HG03039 (cell line): Measurements from ENCODE around the gene IMMT.
A peak's percentile ranks its signal among the peaks of the same experiment; 100 is the strongest.
"Not testable (repeated sequence)": the region's sequence is repeated elsewhere in the genome, so short reads cannot be mapped to it uniquely, and the experiment has no call there.

Source experiments
- ATAC-seq: cut with Tn5 transposase; IDR thresholded peaks from one replicate; pipeline ENCODE4 v1.9.1; 2021; ENCODE audit warnings: mild to moderate bottlenecking, moderate library complexity; ENCODE audit not compliant: unreplicated experiment

The IMMT gene

DNA sequence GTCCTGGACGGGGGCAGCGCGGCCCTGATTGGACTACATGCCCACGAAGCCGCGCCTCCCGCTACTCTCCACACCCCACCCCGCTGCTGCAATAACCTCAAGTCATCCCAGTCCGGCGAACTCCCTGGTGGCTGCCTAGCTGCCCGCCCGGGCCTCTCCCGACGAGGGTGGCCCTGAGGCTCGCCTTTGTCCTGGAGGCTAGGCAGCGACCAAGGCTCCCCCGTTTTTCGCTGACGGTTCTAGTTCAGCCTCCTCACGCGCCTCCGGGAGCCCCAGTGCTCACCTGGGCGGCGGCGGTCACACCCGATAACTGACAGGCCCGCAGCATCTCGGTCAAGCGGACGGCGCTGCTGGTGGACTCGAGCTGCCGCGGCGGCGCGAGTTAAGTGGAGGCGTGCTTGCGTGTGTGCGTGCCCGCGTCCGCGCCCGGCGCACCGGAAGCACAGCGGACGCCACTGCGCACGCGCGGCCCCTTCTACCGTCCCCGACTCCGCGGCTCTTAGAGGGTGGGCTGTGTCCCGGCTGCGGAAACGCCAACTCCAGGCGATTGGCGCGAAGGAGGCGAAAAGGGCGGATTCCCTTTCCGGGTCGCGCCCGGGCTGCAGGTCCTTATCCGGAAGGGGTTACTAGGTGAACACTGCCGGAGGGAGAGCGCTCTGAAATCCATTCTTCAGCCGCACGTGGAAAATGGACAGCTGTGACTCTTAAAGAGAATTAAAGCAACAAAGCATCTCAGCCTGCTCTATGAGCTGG lies at the start of gene IMMT:
IMMT (minus strand) TSS at position 408 of the 753 bp plus-strand sequence; CDS start at position 328, 80 bp downstream.
- ATAC-seq = peak; percentile 83

GRCh38 chr2:86244781-86245180 lies 49.5 kb upstream of the IMMT start:
- not testable (repeated sequence) for ATAC-seq

DNA sequence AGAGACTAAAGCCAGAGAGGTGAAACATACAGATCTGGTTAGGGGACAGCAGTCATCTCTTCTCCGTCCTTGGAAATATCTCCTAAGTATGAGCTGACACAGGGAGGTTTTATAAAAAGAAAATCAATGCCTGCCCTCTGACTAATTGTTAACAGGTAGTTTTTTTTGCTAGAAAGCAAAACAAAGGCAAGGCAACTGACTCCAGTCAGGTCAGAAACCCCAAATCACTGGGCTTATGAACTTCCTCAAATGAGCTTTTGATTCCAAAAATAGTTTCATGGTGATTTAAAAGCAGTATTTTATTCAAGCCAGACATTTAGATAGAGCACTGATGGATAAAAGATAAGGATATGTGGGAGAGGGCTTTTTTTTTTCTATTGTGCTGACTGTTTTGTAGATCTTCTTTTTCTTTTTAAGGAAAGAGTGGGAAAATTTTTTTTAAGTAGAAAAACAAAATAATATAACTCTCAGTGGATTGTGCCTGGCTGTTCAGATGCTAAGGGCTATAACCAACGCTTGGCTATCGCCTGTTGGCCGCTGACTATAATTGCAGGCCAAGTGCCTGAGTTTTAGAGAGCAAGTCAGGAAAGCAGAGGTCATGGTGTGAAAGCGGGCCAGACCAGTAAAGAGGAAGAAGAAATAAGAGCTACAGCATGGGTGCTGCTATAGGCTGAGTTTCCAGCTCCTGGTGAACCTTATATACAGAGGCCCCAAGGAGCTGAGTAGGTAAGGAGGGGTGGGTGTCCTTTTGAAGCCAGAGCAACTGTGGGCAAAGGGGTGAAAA lies 48.9 kb upstream of the IMMT start:
- no peak for ATAC-seq

DNA sequence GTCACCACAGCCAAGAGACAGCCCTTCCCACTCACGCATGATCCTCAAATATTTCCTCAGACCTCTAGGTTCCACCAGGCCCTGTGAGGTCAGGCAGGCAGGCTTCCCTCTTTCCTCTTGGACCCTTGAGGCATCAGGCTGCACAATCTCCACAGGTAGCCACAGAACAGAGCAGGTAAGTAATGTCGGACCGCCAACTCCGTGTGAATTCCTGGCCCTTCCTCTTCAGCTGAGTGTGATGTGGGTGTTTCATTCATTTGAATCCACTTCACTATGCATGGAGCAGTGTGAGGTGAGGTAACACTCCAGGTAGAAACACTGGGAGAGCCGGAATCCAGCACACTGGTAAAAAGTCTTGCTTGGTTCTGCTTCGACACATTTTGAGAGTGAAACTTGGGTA lies 48.0 kb upstream of the IMMT start:
- no peak for ATAC-seq

DNA sequence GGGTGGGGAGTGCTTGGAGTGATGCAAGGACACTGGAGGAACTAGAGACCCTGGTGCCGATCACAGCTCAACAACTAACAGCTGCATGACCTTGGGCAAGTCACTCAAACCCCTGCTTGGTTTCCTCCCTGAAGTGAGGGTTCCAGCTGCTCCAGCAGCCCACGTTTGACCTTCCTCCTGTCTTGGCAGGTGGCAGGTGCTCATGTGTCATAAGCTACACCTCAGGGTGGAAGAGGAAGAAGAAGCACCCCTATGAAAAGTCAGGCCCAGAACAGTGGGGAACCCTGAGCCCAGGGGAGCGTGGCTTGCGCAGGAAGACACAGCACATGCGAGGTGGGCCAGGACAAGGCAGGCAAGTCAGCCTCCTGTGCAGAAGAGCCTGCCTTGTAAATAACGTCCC lies 46.3 kb upstream of the IMMT start:
- no peak for ATAC-seq

- no peak for ATAC-seq
Observed at GRCh38 chr2:86240251-86240650, 45.0 kb upstream of the IMMT start.

DNA sequence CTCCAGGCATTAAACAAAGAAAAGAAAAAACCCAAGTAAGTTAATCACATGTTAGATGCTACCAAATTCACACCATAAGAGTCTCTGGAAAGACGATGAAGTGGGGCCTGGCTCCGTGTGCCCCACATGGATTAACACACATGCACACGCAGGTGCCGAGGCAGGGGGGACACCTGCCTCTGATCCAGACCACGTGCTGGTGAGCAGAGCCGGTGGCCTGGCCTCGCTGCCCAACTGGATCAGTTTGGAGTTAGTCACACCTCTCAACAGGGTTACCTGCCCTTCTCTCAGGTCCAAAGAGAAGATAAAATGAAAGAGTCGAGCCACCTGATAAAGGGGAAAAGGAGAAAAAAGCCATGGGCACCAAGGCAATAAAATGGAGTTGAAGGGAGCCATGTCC lies 44.5 kb upstream of the IMMT start:
- ATAC-seq = no peak

DNA sequence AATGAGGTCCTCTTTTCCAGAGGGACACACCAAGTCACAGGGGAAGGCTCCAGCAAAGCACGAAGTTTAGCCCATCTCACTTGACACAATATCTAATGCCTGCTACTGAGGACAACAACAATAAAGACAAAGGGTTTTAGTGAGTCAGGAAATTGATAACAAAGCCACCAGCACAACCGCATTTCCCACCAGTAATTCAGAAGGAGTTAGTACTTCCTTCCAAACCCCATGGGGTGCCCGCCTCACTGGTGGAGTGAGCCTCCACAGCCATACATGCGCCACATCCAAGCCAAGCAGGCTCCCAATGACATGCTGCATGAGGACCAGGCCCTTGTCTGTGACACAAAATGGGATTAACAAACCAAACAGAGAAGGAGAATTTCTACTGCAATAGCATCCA lies 44.1 kb upstream of the IMMT start:
- ATAC-seq = no peak

DNA sequence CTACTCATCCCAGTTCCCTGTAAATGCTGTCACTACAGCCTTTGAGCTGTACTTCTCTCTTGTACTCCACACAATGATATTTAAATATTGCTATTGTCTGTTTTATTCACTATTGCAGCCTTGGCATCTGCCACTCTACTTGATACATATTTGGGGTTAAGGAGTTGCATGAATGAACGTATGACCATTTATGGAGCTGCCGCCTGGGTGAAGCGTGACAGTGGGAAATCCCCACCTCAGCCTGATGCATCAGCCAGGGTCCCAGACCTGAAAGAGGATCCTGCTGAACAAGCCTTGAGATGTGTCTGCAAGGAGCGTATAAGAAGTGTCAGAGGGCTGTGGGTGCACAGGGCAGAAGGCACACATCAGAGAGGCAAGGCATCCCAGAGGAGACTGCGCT lies 43.1 kb upstream of the IMMT start:
- ATAC-seq = peak; percentile 76

GRCh38 chr2:86237172-86237571 lies 41.9 kb upstream of the IMMT start:
- no peak for ATAC-seq

GRCh38 chr2:86235196-86235980 lies 40.1 kb upstream of the IMMT start:
- no peak for ATAC-seq

DNA sequence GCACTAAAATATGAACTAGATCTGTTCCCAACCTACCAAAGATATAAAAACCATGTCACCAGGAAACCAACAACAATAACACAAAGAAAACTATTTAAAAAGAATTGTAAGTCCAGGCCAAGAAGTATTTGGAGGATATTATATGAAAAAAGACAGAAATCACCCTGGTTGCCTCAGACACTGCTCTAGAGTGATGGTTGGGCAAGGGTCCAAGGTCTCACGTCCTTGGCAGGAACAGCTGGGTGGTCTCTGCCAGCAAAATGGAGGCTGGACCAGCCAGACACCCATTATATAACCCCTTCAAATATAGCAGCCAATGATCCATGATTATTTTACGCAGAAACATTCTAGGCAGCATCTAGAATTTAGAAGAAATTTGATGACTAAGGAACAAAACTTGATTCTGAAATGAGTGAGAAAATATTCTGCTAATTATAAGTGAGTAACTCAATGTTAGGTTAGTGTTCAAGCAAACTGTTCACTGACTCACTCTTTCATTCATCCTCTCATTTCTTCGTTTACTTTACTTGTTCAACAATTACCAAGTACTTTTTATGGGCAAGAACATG lies 39.4 kb upstream of the IMMT start:
- no peak for ATAC-seq

- no peak for ATAC-seq
Observed at GRCh38 chr2:86233436-86233835, 38.2 kb upstream of the IMMT start.

DNA sequence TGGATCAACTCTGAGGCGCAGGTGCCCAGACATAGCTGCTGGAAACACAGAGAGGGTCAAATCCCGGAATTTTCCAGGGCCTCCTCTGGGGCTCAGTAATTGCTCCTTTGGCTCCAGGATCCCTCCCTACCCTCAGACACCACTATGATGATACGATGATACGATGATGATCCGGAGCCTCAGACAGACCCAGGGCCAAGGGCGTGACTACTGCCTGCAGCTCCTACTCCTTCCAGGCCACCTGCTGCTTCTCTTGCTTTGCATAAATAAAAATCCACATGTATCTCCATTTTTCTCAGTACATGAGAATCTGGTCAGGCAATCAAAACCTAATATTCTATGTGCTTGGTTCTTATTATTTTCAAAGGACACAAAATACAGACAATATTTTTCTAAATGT lies 37.6 kb upstream of the IMMT start:
- ATAC-seq = no peak

- no peak for ATAC-seq
Observed at GRCh38 chr2:86232373-86232784, 37.1 kb upstream of the IMMT start.

DNA sequence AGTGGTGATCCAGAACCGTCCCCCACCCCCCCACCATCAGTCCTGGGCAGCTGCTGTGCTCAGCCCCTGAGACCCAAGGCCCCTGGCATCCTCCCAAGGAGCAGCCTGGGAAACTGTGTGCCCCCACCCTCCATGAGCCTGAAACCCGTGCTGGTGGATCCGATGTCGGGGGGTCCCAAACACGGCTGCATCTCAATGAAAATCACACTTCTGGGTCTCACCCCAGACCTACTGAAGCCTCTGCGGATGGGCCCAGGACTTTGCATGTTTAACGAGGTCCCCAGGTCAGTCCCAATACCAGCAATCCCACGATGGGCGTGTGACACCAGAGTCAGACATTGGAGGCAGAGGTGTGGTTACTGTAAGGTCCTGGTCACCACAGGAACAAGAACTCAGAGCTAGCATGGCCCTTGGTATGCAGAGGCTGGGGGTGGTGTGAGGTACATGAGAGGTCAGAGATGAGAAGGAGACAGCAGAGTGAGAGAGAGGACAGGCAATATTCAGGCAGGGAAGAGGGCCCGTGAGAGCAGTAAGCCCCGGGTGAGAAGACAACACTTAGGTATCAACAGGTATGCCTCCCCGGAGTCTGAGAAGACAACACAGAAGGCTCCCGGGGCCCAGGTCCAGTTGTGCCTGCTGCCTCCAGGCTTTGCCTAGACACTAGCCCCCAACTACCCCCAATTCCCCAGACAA lies 36.6 kb upstream of the IMMT start:
- no peak for ATAC-seq

DNA sequence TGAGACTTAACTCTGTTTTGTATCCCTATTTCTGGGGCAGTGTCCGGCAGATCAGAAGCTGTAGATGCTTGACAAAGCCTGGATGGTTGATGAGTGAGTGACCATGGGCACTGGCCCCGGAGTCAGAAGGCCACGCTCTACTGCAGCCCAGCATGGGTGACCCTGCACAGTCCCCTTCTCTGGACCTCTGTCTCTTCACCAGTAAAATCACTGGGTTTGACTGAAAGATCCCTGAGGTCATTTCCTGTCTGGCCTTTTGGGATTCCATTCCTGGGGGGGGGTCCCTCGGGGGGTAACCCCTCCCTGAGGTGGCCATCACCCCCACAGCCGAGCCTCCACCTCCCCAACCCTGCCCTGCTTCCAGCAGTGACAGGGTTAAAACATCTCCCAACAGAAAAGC lies 35.7 kb upstream of the IMMT start:
- no peak for ATAC-seq

DNA sequence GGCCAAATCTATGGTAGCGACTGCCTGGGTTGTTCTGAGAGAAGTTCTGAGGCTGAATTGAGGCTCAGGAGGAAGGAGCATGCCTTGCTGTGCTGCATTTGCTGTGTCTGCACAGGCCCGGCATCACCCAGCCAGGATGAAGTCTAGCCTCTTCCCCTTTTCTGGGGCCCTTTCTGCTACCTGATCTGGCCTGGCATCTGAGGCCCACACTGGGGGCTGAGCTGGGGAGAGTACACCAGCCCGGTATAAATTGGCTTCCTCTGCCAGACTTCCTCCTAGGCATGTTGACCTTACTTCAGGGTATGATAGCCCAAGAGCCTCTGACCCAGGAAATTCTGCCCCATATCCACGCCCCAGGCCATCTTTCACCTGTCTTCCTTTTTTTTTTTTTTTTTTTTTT lies 34.0 kb upstream of the IMMT start:
- ATAC-seq = no peak

DNA sequence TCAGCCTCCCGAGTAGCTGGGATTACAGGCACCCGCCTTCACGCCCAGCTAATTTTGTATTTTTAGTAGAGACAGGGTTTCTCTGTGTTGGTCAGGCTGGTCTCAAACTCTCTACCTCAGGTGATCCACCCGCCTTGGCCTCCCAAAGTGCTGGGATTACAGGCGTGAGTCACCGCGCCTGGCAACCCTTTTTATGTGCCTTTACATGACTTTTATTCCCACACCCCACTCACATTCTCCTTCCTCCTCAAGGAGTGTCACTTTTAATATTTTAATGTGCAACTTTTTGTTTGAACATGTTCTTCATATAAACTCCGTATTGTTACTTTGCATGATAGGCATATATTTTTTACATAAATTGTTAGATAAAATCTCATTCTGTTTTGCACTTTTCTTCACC lies 33.3 kb upstream of the IMMT start:
- ATAC-seq = not testable (repeated sequence)

GRCh38 chr2:86227685-86228084 lies 32.4 kb upstream of the IMMT start:
- ATAC-seq = no peak
